Keratinocyte (primary cell): Measurements from ENCODE around the gene YAP1. TPM values are rescaled to one million over a fixed set of nuclear protein-coding genes. Genes with fewer than 3 reads are reported as not detected.

Source experiments
- DNase-seq: peaks from one replicate; pipeline ENCODE4 v3.0.0-alpha.2; 2011; ENCODE audit warnings: low read depth, missing footprints, low spot score
- FAIRE-seq: peaks from 2 replicates; lab custom pipeline; 2011; peaks lifted over from hg19 to GRCh38; lab: Jason Lieb, UNC
- H2AFZ ChIP-seq: 2 replicates; pipeline ENCODE4 v1.6.0; 2012; ENCODE audit warnings: low read length, control low read depth, inconsistent platforms; ENCODE audit not compliant: control insufficient read depth
- H3K27ac ChIP-seq: 2 replicates; pipeline ENCODE4 v1.5.1; 2011; ENCODE audit warnings: low read length; ENCODE audit not compliant: control insufficient read depth, insufficient read depth
- H3K27me3 ChIP-seq: 3 replicates; pipeline ENCODE4 v1.6.0; 2011; ENCODE audit warnings: low read length; ENCODE audit not compliant: control insufficient read depth, insufficient read depth; ENCODE audit errors: extremely low read depth
- H3K36me3 ChIP-seq, 2 experiments: 2 replicates in 1 of 2; 3 replicates in 1 of 2; pipeline ENCODE4 v1.5.1; 2011; ENCODE audit warnings: low read length in 2 of 2, mild to moderate bottlenecking in 1 of 2; ENCODE audit not compliant: control insufficient read depth in 2 of 2, insufficient read depth in 2 of 2; ENCODE audit errors: extremely low read depth in 1 of 2
- H3K4me1 ChIP-seq: 3 replicates; pipeline ENCODE4 v1.5.1; 2011; ENCODE audit warnings: low read length; ENCODE audit not compliant: control insufficient read depth, insufficient read depth; ENCODE audit errors: extremely low read depth
- H3K4me2 ChIP-seq: 3 replicates; pipeline ENCODE4 v1.6.0; 2011; ENCODE audit warnings: low read depth, low read length; ENCODE audit not compliant: control insufficient read depth, insufficient read depth; ENCODE audit errors: extremely low read depth
- H3K4me3 ChIP-seq, 3 experiments: fragments of 200-600 bp in 1 of 3; sonication (generic) in 1 of 3; 2 replicates in 2 of 3; 3 replicates in 1 of 3; pipeline ENCODE4 v1.5.1; 2011 to 2016; ENCODE audit warnings: low read length in 3 of 3, mild to moderate bottlenecking in 3 of 3, control low read depth in 2 of 3, inconsistent platforms in 1 of 3, low read depth in 1 of 3, mixed read lengths in 1 of 3, mixed run types in 1 of 3, moderate library complexity in 1 of 3; ENCODE audit not compliant: control insufficient read depth in 2 of 3, insufficient read depth in 2 of 3; ENCODE audit errors: extremely low read depth in 1 of 3
- H3K79me2 ChIP-seq: 2 replicates; pipeline ENCODE4 v1.6.0; 2012; ENCODE audit warnings: low read length; ENCODE audit not compliant: control insufficient read depth, insufficient read depth
- H3K9ac ChIP-seq: 3 replicates; pipeline ENCODE4 v1.6.0; 2011; ENCODE audit warnings: low read length; ENCODE audit not compliant: control insufficient read depth, insufficient read depth; ENCODE audit errors: extremely low read depth
- H3K9me1 ChIP-seq: 3 replicates; pipeline ENCODE4 v1.6.0; 2011; ENCODE audit warnings: low read length; ENCODE audit not compliant: control insufficient read depth, insufficient read depth; ENCODE audit errors: extremely low read depth
- H3K9me3 ChIP-seq: 2 replicates; pipeline ENCODE4 v1.5.1; 2012; ENCODE audit warnings: low read depth, low read length; ENCODE audit not compliant: control insufficient read depth
- H4K20me1 ChIP-seq: 3 replicates; pipeline ENCODE4 v1.6.0; 2011; ENCODE audit warnings: low read length; ENCODE audit not compliant: control insufficient read depth, insufficient read depth; ENCODE audit errors: extremely low read depth
- CTCF ChIP-seq, 3 experiments: IDR thresholded peaks in 1 of 3; conservative IDR thresholded peaks in 1 of 3; optimal IDR thresholded peaks in 1 of 3; 2 replicates in 2 of 3; 3 replicates in 1 of 3; pipeline versions ENCODE3 to v1.5.1; 2011; ENCODE audit warnings: low read length in 3 of 3, mild to moderate bottlenecking in 3 of 3, moderate library complexity in 2 of 3, control low read depth in 1 of 3, inconsistent platforms in 1 of 3; ENCODE audit not compliant: insufficient read depth in 2 of 3; ENCODE audit errors: extremely low read depth in 1 of 3
- EZH2 ChIP-seq: IDR thresholded peaks from one replicate; pipeline ENCODE4 v1.6.1; 2012; ENCODE audit warnings: inconsistent platforms, mild to moderate bottlenecking, low read length, moderate library complexity
- dilution Hi-C: fragments of 300-500 bp; cut with MboI; formaldehyde crosslinking; loops from one replicate; pipeline ENCODE4 v1.7.0; 2020; ENCODE audit warnings: low sequenced_read_pairs; ENCODE audit not compliant: extremely low pct_ligation_motif_present
- polyA plus RNA-seq, 5 experiments: library from polyadenylated mRNA; depleted of rRNA in 3 of 5; stranded (reverse) in 3 of 5; stranded (forward) in 1 of 5; unstranded in 1 of 5; fragments of >200 nt; gene quantifications; 1 replicate in 1 of 5; 2 replicates in 3 of 5; 3 replicates in 1 of 5; pipeline versions ENCODE4 v1.2.1 to v1.2.3, GENCODE V29; 2011 to 2012; ENCODE audit warnings: missing spikeins in 2 of 5, low read depth in 1 of 5, low replicate concordance in 1 of 5

YAP1 gene
- polyA plus RNA-seq, 1 donor (not counting 4 experiments of a cell fraction or from before 2014, with no cell fraction given): 105 TPM

DNA sequence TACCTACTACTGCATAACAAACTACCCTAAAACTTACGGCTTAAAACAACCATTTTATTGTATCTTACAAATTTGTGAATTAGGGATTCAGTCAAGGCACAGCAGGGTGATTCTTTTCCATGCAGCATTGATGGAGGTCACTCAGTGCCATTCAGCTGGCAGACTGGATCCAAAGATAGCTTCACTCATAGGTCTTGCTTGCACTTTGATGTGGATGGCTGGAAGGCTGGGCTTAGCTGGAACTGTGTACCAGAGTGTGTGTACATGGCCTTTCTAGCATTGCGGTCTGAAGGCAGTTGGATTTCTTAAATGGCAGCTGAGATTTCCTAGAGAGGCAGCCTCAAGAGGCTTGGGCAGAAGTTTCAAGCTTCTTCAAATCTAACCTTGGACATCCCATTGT is 25.0 kb downstream of the YAP1 start:
- peaks cover 90% of the 10 kb centered on the region for H3K79me2 ChIP-seq
- H3K9ac ChIP-seq: no peak overlapping the region
- FAIRE-seq: no peak
- H3K36me3 ChIP-seq: peaks cover 3 to 5% of the 10 kb centered on the region in 2 experiments
- no peak for DNase-seq
- dilution Hi-C loops: no loop called here
- no peaks in the 10 kb centered on the region for H3K27me3 ChIP-seq
- H2AFZ ChIP-seq: no peak overlapping the region
- no peak overlapping the region for H3K4me2 ChIP-seq
- H3K4me1 ChIP-seq: peaks cover 19% of the 10 kb centered on the region
- no peak overlapping the region for H3K4me3 ChIP-seq
- no peak overlapping the region for H3K27ac ChIP-seq
- no peak for TF ChIP-seq CTCF (optimal IDR thresholded peaks at IDR 0.05 in 1 of 3, IDR thresholded peaks at IDR 0.05 in 1 of 3, conservative IDR thresholded peaks at IDR 0.05 in 1 of 3; ENCODE audit: extremely low read depth in 1 of 3, insufficient read depth in 2 of 3, low read length in 3 of 3)
- TF ChIP-seq EZH2: no peak
- H4K20me1 ChIP-seq: no peaks in the 10 kb centered on the region
- no peaks in the 10 kb centered on the region for H3K9me1 ChIP-seq
- H3K9me3 ChIP-seq: no peaks in the 10 kb centered on the region

- Histone ChIP-seq H3K79me2 (peaks cover 90% of the 10 kb centered on the region), H3K9me1 (no peaks in the 10 kb centered on the region), H3K27ac (peak overlapping the region; percentile 92), H3K9ac (peak overlapping the region; percentile 67), H3K4me2 (peak overlapping the region; percentile 82), H3K27me3 (no peaks in the 10 kb centered on the region), H3K4me1 (peaks cover 19% of the 10 kb centered on the region), H3K36me3 (peaks cover 1 to 3% of the 10 kb centered on the region in 2 experiments), H2AFZ (no peak overlapping the region), H3K9me3 (no peaks in the 10 kb centered on the region), H4K20me1 (no peaks in the 10 kb centered on the region), H3K4me3 (peak overlapping the region in 1 of 3 experiments; percentile 4)
- no peak for TF ChIP-seq CTCF (optimal IDR thresholded peaks at IDR 0.05 in 1 of 3, IDR thresholded peaks at IDR 0.05 in 1 of 3, conservative IDR thresholded peaks at IDR 0.05 in 1 of 3; ENCODE audit: extremely low read depth in 1 of 3, insufficient read depth in 2 of 3, low read length in 3 of 3)
- no peak for TF ChIP-seq EZH2
- DNase-seq (no peak), FAIRE-seq (peak; percentile 23)
- dilution Hi-C loops: no loop called here
Measured at GRCh38 chr11:102138223-102138622, 28.0 kb downstream of the YAP1 start.
